Heart left ventricle (tissue), 16 donors: ENCODE results near the gene OVAAL. TPM values are rescaled to one million over a fixed set of nuclear protein-coding genes. Genes with fewer than 3 reads are reported as not detected.

Source experiments
- ATAC-seq, 4 donors: fragments of 200-7000 bp; cut with Tn5 transposase; one replicate each; pipeline ENCODE4 v1.9.1; 2020 to 2022; ENCODE audit warnings: moderate library complexity in 4 of 4, mild to moderate bottlenecking in 3 of 4, moderate number of reproducible peaks in 1 of 4
- DNase-seq, 5 donors: peaks; one replicate each; pipeline ENCODE4 v3.0.0-alpha.2; 2020
- H3K27ac ChIP-seq, 12 donors: fragments of 200-600 bp; sonication (generic) in 4 of 12; one replicate each; pipeline versions ENCODE4 v1.5.0 to v1.8.0; 2016 to 2022; ENCODE audit warnings: mild to moderate bottlenecking in 2 of 12
- H3K27me3 ChIP-seq, 9 donors: fragments of 200-600 bp; sonication (generic) in 2 of 9; one replicate each; pipeline versions ENCODE4 v1.5.1 to v1.8.0; 2016 to 2022; ENCODE audit warnings: mild to moderate bottlenecking in 3 of 9
- H3K36me3 ChIP-seq, 9 donors: fragments of 200-600 bp; sonication (generic) in 2 of 9; one replicate each; pipeline versions ENCODE4 v1.5.0 to v1.8.0; 2018 to 2022; ENCODE audit warnings: mild to moderate bottlenecking in 2 of 9
- H3K4me1 ChIP-seq, 12 donors: fragments of 200-600 bp; sonication (generic) in 4 of 12; one replicate each; pipeline versions ENCODE4 v1.5.0 to v1.8.0; 2016 to 2022; ENCODE audit warnings: mild to moderate bottlenecking in 3 of 12
- H3K4me3 ChIP-seq, 12 donors: fragments of 200-600 bp; sonication (generic) in 4 of 12; one replicate each; pipeline versions ENCODE4 v1.5.0 to v1.8.0; 2017 to 2022; ENCODE audit warnings: mild to moderate bottlenecking in 9 of 12, moderate library complexity in 4 of 12
- H3K9me3 ChIP-seq, 12 donors: fragments of 200-600 bp; sonication (generic) in 4 of 12; one replicate each; pipeline versions ENCODE4 v1.5.0 to v1.8.0; 2016 to 2022; ENCODE audit warnings: mild to moderate bottlenecking in 1 of 12
- CTCF ChIP-seq, 12 donors: fragments of 200-600 bp; sonication (generic) in 4 of 12; IDR thresholded peaks; one replicate each; pipeline versions ENCODE4 v1.5.0 to v1.8.0; 2018 to 2022; ENCODE audit warnings: antibody characterized with exemption in 12 of 12, mild to moderate bottlenecking in 5 of 12
- POLR2A ChIP-seq, 2 donors: fragments of 450-650 bp; IDR thresholded peaks; one replicate each; pipeline ENCODE4 v1.6.1; 2017; ENCODE audit warnings: antibody characterized with exemption in 2 of 2, mild to moderate bottlenecking in 2 of 2, moderate library complexity in 2 of 2
- WGBS, 4 donors: extraction: QIAGEN DNeasy Blood & Tissue Kit in 2 of 4; methylation state at CpG; one replicate each; pipeline versions ENCODE4 v1.1.5 to v1.1.7; 2013 to 2018; 5-methylcytosine and 5-hydroxymethylcytosine counted together
- intact Hi-C, 10 donors: fragments of 100-400 bp; cut with DNase I; formaldehyde crosslinking; loops; one replicate each; pipeline versions ENCODE4 v1.11.1 to v1.14.2; 2022
- polyA plus RNA-seq, 2 donors: library from polyadenylated mRNA; stranded (reverse); fragments of 200-250 nt; gene quantifications; one replicate each; pipeline ENCODE4 v1.2.3, GENCODE V29; 2013
- total RNA-seq, 9 donors: library from RNA; depleted of rRNA in 2 of 9; stranded (reverse); fragments of >200 nt in 2 of 9; fragmentation: NEBNext Ultra II Directional in 3 of 9; extraction: Animal tissue kit (Norgen Biotek cat#: 25700) in 3 of 9; gene quantifications; one replicate each; pipeline versions ENCODE4 v1.1.0 to v1.2.4, GENCODE V29; 2016 to 2023
- donor health status: ischemic (EF 13 %, LVEDD 7.1; RV severe dilation, severe dysfunction).
- donor health status: healthy with polysubstance abuse.
- donor health status: DM: no; HTN: yes; CAD: no.
- donor health status: DM: no; HTN: no; CAD: no.
- donor health status: ischemic (EF 25% LVEDD 6.9; RV normal size, moderate dysfunction).
- donor health status: ischemic (EF 25% LVEDD 5.7; RV mildly dilated, moderate dysfunction).
- donor health status: healthy.
- donor health status: DM: yes; HTN: yes; CAD: no.
- donor health status: ischemic (EF 35%, LVEDD 5.7; RV mildly dilated, moderate dysfunction).
- donor health status: nonischemic (EF 11% LVEDD 7.7; RV severe dilation, severe dysfunction).
- donor health status: DM: yes; HTN: yes; CAD: no.
- donor health status: PGD.
- donor health status: ischemic (EF 29% LVEDD 5.4; RV normal size, mild dysfunction).
- donor health status: nonischemic (EF 23%, LVEDD 6.1; RV moderate dilation, normal function).

Gene OVAAL
- total and polyA plus RNA-seq, 11 donors = 1.5 to 13.9 (median 2.8) TPM

- H3K9me3 ChIP-seq = no peaks in the 10 kb centered on the region
- no peak for TF ChIP-seq CTCF (IDR thresholded peaks at IDR 0.05)
- no peak for TF ChIP-seq POLR2A (IDR thresholded peaks at IDR 0.05)
- H3K36me3 ChIP-seq = no peaks in the 10 kb centered on the region
- WGBS, 4 donors = 70 to 72% (median 71%) methylated on average over 8 of the region's 8 CpGs
- ATAC-seq (no peak), DNase-seq (no peak)
- intact Hi-C loops = no loop called here
- peak overlapping the region in 1 of 12 donors; percentile 11 for H3K27ac ChIP-seq
- H3K4me1 ChIP-seq = peaks cover 0 to 27% (median 14%) of the 10 kb centered on the region in 12 donors
- H3K27me3 ChIP-seq = no peaks in the 10 kb centered on the region
- H3K4me3 ChIP-seq = no peak overlapping the region
These were observed 56.9 kb downstream of the OVAAL start for GRCh38 chr1:180615493-180616290.

Other genes starting within 250 kb of the OVAAL start
- gene ACBD6, start 56.4 kb upstream of the OVAAL start, total RNA-seq = 10 to 100 TPM; 18.6 to 24.6 (median 21.5) TPM
- gene ACBD6, start 56.4 kb upstream of the OVAAL start, polyA plus RNA-seq = 10 to 100 TPM; 26.8 to 35.8 TPM
- 100 to 1,000 TPM in 1 of 9 donors, 10 to 100 TPM in 8; 55.4 to 163 (median 62.5) TPM for gene XPR1, start 73.1 kb downstream of the OVAAL start, total RNA-seq
- 10 to 100 TPM; 18.6 to 50.4 TPM for gene XPR1, start 73.1 kb downstream of the OVAAL start, polyA plus RNA-seq